Kidney epithelial cell (primary cell): ENCODE results near the gene EPS8L2. TPM values are rescaled to one million over a fixed set of nuclear protein-coding genes. Genes with fewer than 3 reads are reported as not detected.

Experiments used
- DNase-seq: peaks from one replicate; pipeline ENCODE4 v3.0.0-alpha.2; 2010; ENCODE audit warnings: low read depth
- H3K27me3 ChIP-seq: 2 replicates; pipeline ENCODE4 v1.6.0; 2011; ENCODE audit warnings: low read length; ENCODE audit not compliant: control insufficient read depth, insufficient read depth
- H3K36me3 ChIP-seq: 2 replicates; pipeline ENCODE4 v1.5.1; 2011; ENCODE audit warnings: low read length; ENCODE audit not compliant: control insufficient read depth, insufficient read depth
- H3K4me3 ChIP-seq: 2 replicates; pipeline ENCODE4 v1.5.1; 2011; ENCODE audit warnings: low read depth, mild to moderate bottlenecking, control low read depth, low read length
- total RNA-seq: library from RNA; depleted of rRNA; stranded (reverse); fragments of >200 nt; gene quantifications from 2 replicates; pipeline ENCODE4 v1.2.3, GENCODE V29; 2015
- TF ChIP-seq, protein P1 (sequence below): IDR thresholded peaks from 2 replicates; pipeline ENCODE4 v1.5.1; 2011; ENCODE audit warnings: mild to moderate bottlenecking, moderate library complexity, low read length, control low read depth, inconsistent platforms; ENCODE audit not compliant: insufficient read depth, poor library complexity, severe bottlenecking

Gene EPS8L2
- total RNA-seq, 1 donor from 2014 or later: 119 TPM

DNA sequence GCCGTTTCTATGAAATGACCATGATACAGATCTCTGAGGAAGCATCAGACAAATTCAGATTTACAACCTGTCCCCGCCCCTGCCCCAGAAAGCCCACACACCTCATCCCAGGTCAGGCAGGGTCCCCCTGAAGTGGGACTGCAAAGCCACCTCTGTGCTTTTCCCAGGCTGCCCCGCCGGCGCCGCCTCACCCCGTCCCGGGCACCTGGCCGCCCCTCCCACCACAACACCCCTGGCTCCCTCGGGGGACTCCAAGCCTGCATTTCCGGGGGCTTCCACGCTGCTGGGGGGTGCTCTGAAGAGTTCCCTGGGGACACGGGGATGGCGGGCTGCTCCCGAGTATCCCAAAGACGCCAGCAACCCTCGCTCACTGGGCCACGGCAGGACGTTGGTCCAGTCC, 45.8 kb upstream of the EPS8L2 start:
- H3K36me3 ChIP-seq: peaks cover 2% of the 10 kb centered on the region

GRCh38 chr11:660681-661444, 45.2 kb upstream of the EPS8L2 start:
- TF ChIP-seq, protein P1, sequence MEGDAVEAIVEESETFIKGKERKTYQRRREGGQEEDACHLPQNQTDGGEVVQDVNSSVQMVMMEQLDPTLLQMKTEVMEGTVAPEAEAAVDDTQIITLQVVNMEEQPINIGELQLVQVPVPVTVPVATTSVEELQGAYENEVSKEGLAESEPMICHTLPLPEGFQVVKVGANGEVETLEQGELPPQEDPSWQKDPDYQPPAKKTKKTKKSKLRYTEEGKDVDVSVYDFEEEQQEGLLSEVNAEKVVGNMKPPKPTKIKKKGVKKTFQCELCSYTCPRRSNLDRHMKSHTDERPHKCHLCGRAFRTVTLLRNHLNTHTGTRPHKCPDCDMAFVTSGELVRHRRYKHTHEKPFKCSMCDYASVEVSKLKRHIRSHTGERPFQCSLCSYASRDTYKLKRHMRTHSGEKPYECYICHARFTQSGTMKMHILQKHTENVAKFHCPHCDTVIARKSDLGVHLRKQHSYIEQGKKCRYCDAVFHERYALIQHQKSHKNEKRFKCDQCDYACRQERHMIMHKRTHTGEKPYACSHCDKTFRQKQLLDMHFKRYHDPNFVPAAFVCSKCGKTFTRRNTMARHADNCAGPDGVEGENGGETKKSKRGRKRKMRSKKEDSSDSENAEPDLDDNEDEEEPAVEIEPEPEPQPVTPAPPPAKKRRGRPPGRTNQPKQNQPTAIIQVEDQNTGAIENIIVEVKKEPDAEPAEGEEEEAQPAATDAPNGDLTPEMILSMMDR: no peak
- H3K36me3 ChIP-seq: peaks cover 2% of the 10 kb centered on the region
- H3K27me3 ChIP-seq: no peaks in the 10 kb centered on the region
- H3K4me3 ChIP-seq: no peak overlapping the region
- no peak for DNase-seq

More for the DNA sequence above, 45.8 kb upstream of the EPS8L2 start:
- H3K27me3 ChIP-seq: no peaks in the 10 kb centered on the region
- TF ChIP-seq, protein P1: no peak
- no peak overlapping the region for H3K4me3 ChIP-seq
- DNase-seq: no peak

DNA sequence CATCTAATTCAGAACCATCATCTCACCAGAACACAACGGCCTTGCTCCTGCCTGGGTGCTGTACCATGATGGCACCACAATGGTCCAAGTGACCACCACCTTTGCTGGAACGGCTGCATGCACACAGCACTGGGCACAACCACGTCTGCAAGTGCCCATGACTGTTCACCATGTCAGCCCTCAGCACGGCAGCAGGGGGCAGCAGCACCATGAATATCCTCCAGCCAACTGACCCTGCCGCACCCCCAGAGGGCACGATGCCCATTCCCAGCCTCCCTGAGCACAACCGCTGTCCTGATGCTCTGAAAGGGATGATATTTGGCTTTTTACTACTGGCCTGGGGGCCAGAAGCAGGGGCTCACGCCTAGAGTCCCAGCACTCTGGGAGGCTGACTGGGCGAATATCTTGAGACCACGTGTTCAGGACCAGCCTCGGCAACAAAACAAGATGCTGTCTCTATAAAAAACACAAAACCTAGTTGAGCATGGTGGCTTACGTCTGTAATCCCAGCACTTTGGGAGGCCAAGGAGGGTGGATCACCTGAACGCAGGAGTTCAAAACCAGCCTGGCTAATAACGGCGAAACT, 43.2 kb upstream of the EPS8L2 start:
- H3K36me3 ChIP-seq: peaks cover 3% of the 10 kb centered on the region
- no peak for DNase-seq
- H3K27me3 ChIP-seq: no peaks in the 10 kb centered on the region
- TF ChIP-seq, protein P1: peak; percentile 70
- no peak overlapping the region for H3K4me3 ChIP-seq

- H3K27me3 ChIP-seq: no peaks in the 10 kb centered on the region
- no peak overlapping the region for H3K4me3 ChIP-seq
- TF ChIP-seq, protein P1: no peak
- peaks cover 4% of the 10 kb centered on the region for H3K36me3 ChIP-seq
- no peak for DNase-seq
Observed at GRCh38 chr11:665062-665703, 40.8 kb upstream of the EPS8L2 start.

GRCh38 chr11:665704-666281, 40.2 kb upstream of the EPS8L2 start:
- DNase-seq: no peak
- TF ChIP-seq, protein P1: no peak
- Histone ChIP-seq H3K27me3 (no peaks in the 10 kb centered on the region), H3K4me3 (no peak overlapping the region), H3K36me3 (peaks cover 4% of the 10 kb centered on the region)
